Mesothelial cell of epicardium (in vitro differentiated cells): ENCODE results near the gene SLC35B2. TPM values are rescaled to one million over a fixed set of nuclear protein-coding genes. Genes with fewer than 3 reads are reported as not detected.

Source experiments
- DNase-seq, 2 experiments: peaks; one replicate each; pipeline ENCODE4 v3.0.0; 2021; ENCODE audit warnings: low spot score in 2 of 2; ENCODE audit not compliant: unreplicated experiment in 2 of 2
- H3K27ac Mint-ChIP-seq: 2 replicates; pipeline ENCODE4 v1.8.0; 2021; ENCODE audit warnings: mixed read lengths
- H3K27me3 Mint-ChIP-seq: 2 replicates; pipeline ENCODE4 v1.8.0; 2021; ENCODE audit warnings: low read depth, mixed read lengths
- H3K36me3 Mint-ChIP-seq: 2 replicates; pipeline ENCODE4 v1.8.0; 2021; ENCODE audit warnings: mixed read lengths
- H3K4me1 Mint-ChIP-seq: 2 replicates; pipeline ENCODE4 v1.8.0; 2021; ENCODE audit warnings: mixed read lengths
- H3K4me3 Mint-ChIP-seq: 2 replicates; pipeline ENCODE4 v1.8.0; 2021; ENCODE audit warnings: mild to moderate bottlenecking, moderate library complexity, mixed read lengths
- H3K9me3 Mint-ChIP-seq: 2 replicates; pipeline ENCODE4 v1.8.0; 2021; ENCODE audit warnings: mixed read lengths
- total RNA-seq: library from RNA; stranded (reverse); gene quantifications from 3 replicates; pipeline ENCODE4 v1.2.1, GENCODE V29; 2021
- TF ChIP-seq, protein P1 (sequence below): fragments of 200-600 bp; sonication (generic); IDR thresholded peaks from one replicate; pipeline ENCODE4 v1.5.0; 2021; ENCODE audit warnings: antibody characterized with exemption; ENCODE audit not compliant: unreplicated experiment

Gene SLC35B2
- total RNA-seq, 1 donor from 2014 or later: 38.2 TPM

GRCh38 chr6:44223319-44224028, 33.9 kb downstream of the SLC35B2 start, which contains the start of gene SLC29A1:
Gene SLC29A1 (plus strand): TSS chr6:44223595. CDS start chr6:44227314, 3,719 bp downstream.
- Mint-ChIP-seq H3K36me3 (no peaks in the 10 kb centered on the region), H3K4me1 (peaks cover 56% of the 10 kb centered on the region), H3K27me3 (peaks cover 21% of the 10 kb centered on the region), H3K27ac (peak within 1 kb of the TSS; percentile 30), H3K4me3 (peak within 1 kb of the TSS; percentile 66), H3K9me3 (no peaks in the 10 kb centered on the region)
- peak; percentile 44 to 64 for DNase-seq
- TF ChIP-seq, protein P1, sequence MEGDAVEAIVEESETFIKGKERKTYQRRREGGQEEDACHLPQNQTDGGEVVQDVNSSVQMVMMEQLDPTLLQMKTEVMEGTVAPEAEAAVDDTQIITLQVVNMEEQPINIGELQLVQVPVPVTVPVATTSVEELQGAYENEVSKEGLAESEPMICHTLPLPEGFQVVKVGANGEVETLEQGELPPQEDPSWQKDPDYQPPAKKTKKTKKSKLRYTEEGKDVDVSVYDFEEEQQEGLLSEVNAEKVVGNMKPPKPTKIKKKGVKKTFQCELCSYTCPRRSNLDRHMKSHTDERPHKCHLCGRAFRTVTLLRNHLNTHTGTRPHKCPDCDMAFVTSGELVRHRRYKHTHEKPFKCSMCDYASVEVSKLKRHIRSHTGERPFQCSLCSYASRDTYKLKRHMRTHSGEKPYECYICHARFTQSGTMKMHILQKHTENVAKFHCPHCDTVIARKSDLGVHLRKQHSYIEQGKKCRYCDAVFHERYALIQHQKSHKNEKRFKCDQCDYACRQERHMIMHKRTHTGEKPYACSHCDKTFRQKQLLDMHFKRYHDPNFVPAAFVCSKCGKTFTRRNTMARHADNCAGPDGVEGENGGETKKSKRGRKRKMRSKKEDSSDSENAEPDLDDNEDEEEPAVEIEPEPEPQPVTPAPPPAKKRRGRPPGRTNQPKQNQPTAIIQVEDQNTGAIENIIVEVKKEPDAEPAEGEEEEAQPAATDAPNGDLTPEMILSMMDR: no peak

GRCh38 chr6:44222486-44223318, 34.6 kb downstream of the SLC35B2 start:
- peaks cover 53% of the 10 kb centered on the region for H3K4me1 Mint-ChIP-seq
- no peaks in the 10 kb centered on the region for H3K36me3 Mint-ChIP-seq
- TF ChIP-seq, protein P1: no peak
- H3K27ac Mint-ChIP-seq: peak overlapping the region; percentile 30
- no peak for DNase-seq
- no peaks in the 10 kb centered on the region for H3K9me3 Mint-ChIP-seq
- H3K4me3 Mint-ChIP-seq: peak overlapping the region; percentile 58
- H3K27me3 Mint-ChIP-seq: peaks cover 27% of the 10 kb centered on the region

- Mint-ChIP-seq H3K4me3 (no peak overlapping the region), H3K36me3 (no peaks in the 10 kb centered on the region), H3K9me3 (no peaks in the 10 kb centered on the region), H3K27me3 (peaks cover 28% of the 10 kb centered on the region), H3K27ac (no peak overlapping the region), H3K4me1 (peaks cover 46% of the 10 kb centered on the region)
- TF ChIP-seq, protein P1: no peak
- DNase-seq: no peak
Observed at GRCh38 chr6:44221961-44222335, 35.4 kb downstream of the SLC35B2 start.

- peak in 1 of 2 experiments; percentile 73 for DNase-seq
- Mint-ChIP-seq H3K4me1 (peaks cover 45% of the 10 kb centered on the region), H3K9me3 (no peaks in the 10 kb centered on the region), H3K27ac (no peak overlapping the region), H3K36me3 (no peaks in the 10 kb centered on the region), H3K27me3 (peaks cover 32% of the 10 kb centered on the region), H3K4me3 (peak overlapping the region; percentile 1)
- TF ChIP-seq, protein P1: peak; percentile 61
Observed at GRCh38 chr6:44221291-44221960, 35.9 kb downstream of the SLC35B2 start.

- H3K36me3 Mint-ChIP-seq: no peaks in the 10 kb centered on the region
- no peak overlapping the region for H3K27ac Mint-ChIP-seq
- peak overlapping the region; percentile 1 for H3K4me3 Mint-ChIP-seq
- DNase-seq: no peak
- peaks cover 41% of the 10 kb centered on the region for H3K4me1 Mint-ChIP-seq
- no peaks in the 10 kb centered on the region for H3K9me3 Mint-ChIP-seq
- TF ChIP-seq, protein P1: no peak
- peaks cover 32% of the 10 kb centered on the region for H3K27me3 Mint-ChIP-seq
Observed at GRCh38 chr6:44220913-44221290, 36.4 kb downstream of the SLC35B2 start.
